ENCODE results near the gene ROGDI.
A peak's percentile ranks its signal among the peaks of the same experiment; 100 is the strongest.

Gene ROGDI

GRCh38 chr16:4801962-4802658 lies at the start of gene ROGDI:
Gene ROGDI (minus strand): TSS chr16:4802633. CDS start chr16:4802571, 62 bp downstream.
- peak; percentile 90 for DNase-seq

GRCh38 chr16:4850211-4850610 lies 47.8 kb upstream of the ROGDI start:
- DNase-seq = no peak

- peak; percentile 23 for DNase-seq
Measured at GRCh38 chr16:4847774-4848587, 45.5 kb upstream of the ROGDI start.

GRCh38 chr16:4846901-4847773 lies 44.7 kb upstream of the ROGDI start, which contains the start of the genes GLYR1 and UBN1:
Gene GLYR1 (minus strand): TSS chr16:4847288. CDS start chr16:4847265, 23 bp downstream.
Gene UBN1 (plus strand): TSS chr16:4847481. CDS start chr16:4852918, 5,437 bp downstream.
- DNase-seq = peak; percentile 99

- DNase-seq = peak; percentile 36
Measured at GRCh38 chr16:4846503-4846900, 44.1 kb upstream of the ROGDI start.

GRCh38 chr16:4840984-4841383 lies 38.6 kb upstream of the ROGDI start:
- no peak for DNase-seq

GRCh38 chr16:4839942-4840341 lies 37.5 kb upstream of the ROGDI start:
- DNase-seq = no peak

- DNase-seq = no peak
Measured at GRCh38 chr16:4837733-4838501, 35.5 kb upstream of the ROGDI start.

GRCh38 chr16:4836727-4837126 lies 34.3 kb upstream of the ROGDI start:
- no peak for DNase-seq

- DNase-seq = no peak
Measured at GRCh38 chr16:4833584-4833983, 31.2 kb upstream of the ROGDI start.

- no peak for DNase-seq
Measured at GRCh38 chr16:4832698-4833343, 30.4 kb upstream of the ROGDI start.

GRCh38 chr16:4831616-4832015 lies 29.2 kb upstream of the ROGDI start:
- DNase-seq = no peak

GRCh38 chr16:4830408-4830807 lies 28.0 kb upstream of the ROGDI start:
- no peak for DNase-seq

GRCh38 chr16:4828567-4829321 lies 26.3 kb upstream of the ROGDI start:
- DNase-seq = no peak

GRCh38 chr16:4826980-4827379 lies 24.5 kb upstream of the ROGDI start:
- no peak for DNase-seq

GRCh38 chr16:4826526-4826925 lies 24.1 kb upstream of the ROGDI start:
- DNase-seq = no peak

GRCh38 chr16:4825196-4825595 lies 22.8 kb upstream of the ROGDI start:
- DNase-seq = no peak

- DNase-seq = no peak
Measured at GRCh38 chr16:4820652-4821051, 18.2 kb upstream of the ROGDI start.

- no peak for DNase-seq
Measured at GRCh38 chr16:4814542-4815173, 12.2 kb upstream of the ROGDI start.

GRCh38 chr16:4814046-4814445 lies 11.6 kb upstream of the ROGDI start:
- DNase-seq = no peak

All from CD4-positive, alpha-beta T cell treated with Interleukin-12 subunit alpha and Interleukin-12 subunit beta, for 1 hour (primary cell).